Sigmoid colon (tissue), 7 donors: ENCODE results near the gene MGAT1. TPM values are rescaled to one million over a fixed set of nuclear protein-coding genes. Genes with fewer than 3 reads are reported as not detected.
"Not testable (repeated sequence)": the region's sequence is repeated elsewhere in the genome, so short reads cannot be mapped to it uniquely, and the experiment has no call there.

Experiments
- DNase-seq: peaks from one replicate; pipeline ENCODE4 v3.0.0-alpha.2; 2019
- H3K27ac ChIP-seq, 4 donors: fragments of 200-600 bp; sonication (generic); one replicate each; pipeline ENCODE4 v1.5.1; 2016 to 2019; ENCODE audit warnings: mild to moderate bottlenecking in 1 of 4
- H3K27me3 ChIP-seq, 3 donors: fragments of 200-600 bp; sonication (generic); one replicate each; pipeline ENCODE4 v1.5.1; 2019; ENCODE audit warnings: mild to moderate bottlenecking in 1 of 3
- H3K36me3 ChIP-seq, 4 donors: fragments of 200-600 bp; sonication (generic); one replicate each; pipeline ENCODE4 v1.5.1; 2016 to 2019
- H3K4me1 ChIP-seq, 4 donors: fragments of 200-600 bp; sonication (generic); one replicate each; pipeline ENCODE4 v1.5.1; 2017 to 2019
- H3K4me3 ChIP-seq, 4 donors: fragments of 200-600 bp; sonication (generic); one replicate each; pipeline ENCODE4 v1.5.1; 2017 to 2019; ENCODE audit warnings: mild to moderate bottlenecking in 2 of 4, moderate library complexity in 1 of 4
- H3K9me3 ChIP-seq, 4 donors: fragments of 200-600 bp in 3 of 4; sonication (generic) in 3 of 4; one replicate each; pipeline versions ENCODE4 v1.5.1 to v1.6.1; 2013 to 2019
- CTCF ChIP-seq, 4 experiments: fragments of 450-650 bp in 3 of 4; fragments of 200-600 bp in 1 of 4; IDR thresholded peaks; one replicate each; pipeline ENCODE4 v1.5.1; 2016 to 2019; ENCODE audit warnings: antibody characterized with exemption in 4 of 4, mild to moderate bottlenecking in 3 of 4, moderate library complexity in 2 of 4
- EP300 ChIP-seq, 4 donors: sonication (generic); formaldehyde crosslinking; IDR thresholded peaks; one replicate each; pipeline ENCODE4 v1.6.1; 2017; ENCODE audit warnings: antibody characterized with exemption in 4 of 4
- POLR2A ChIP-seq, 2 donors: fragments of 450-650 bp; IDR thresholded peaks; one replicate each; pipeline ENCODE4 v1.6.1; 2016; ENCODE audit warnings: antibody characterized with exemption in 2 of 2, mild to moderate bottlenecking in 2 of 2, moderate library complexity in 2 of 2
- POLR2AphosphoS5 ChIP-seq, 4 donors: sonication (generic); formaldehyde crosslinking; IDR thresholded peaks; one replicate each; pipeline ENCODE4 v1.6.1; 2017; ENCODE audit warnings: antibody characterized with exemption in 4 of 4
- WGBS, 2 donors: extraction: QIAGEN DNeasy Blood & Tissue Kit; methylation state at CpG; one replicate each; pipeline ENCODE4 v1.1.7; 2013; 5-methylcytosine and 5-hydroxymethylcytosine counted together
- intact Hi-C: fragments of 100-400 bp; cut with DNase I; formaldehyde crosslinking; loops from one replicate; pipeline ENCODE4 v1.15.1; 2023
- polyA plus RNA-seq, 3 donors: library from polyadenylated mRNA; stranded (reverse); fragments of 200-250 nt; gene quantifications; one replicate each; pipeline ENCODE4 v1.2.3, GENCODE V29; 2013
- total RNA-seq, 4 donors: library from RNA; depleted of rRNA; stranded (reverse); fragments of >200 nt; gene quantifications; one replicate each; pipeline ENCODE4 v1.1.0, GENCODE V29; 2016
- donor health status: healthy with polysubstance abuse.
- donor health status: Bipolar disorder and iron deficiency.
- donor health status: healthy.

Gene MGAT1
- total and polyA plus RNA-seq, 7 donors: 41.4 to 149 (median 105) TPM

GRCh38 chr5:180783340-180784052 is 19.1 kb downstream of the MGAT1 start:
- Histone ChIP-seq H3K9me3 (no peaks in the 10 kb centered on the region), H3K27me3 (no peaks in the 10 kb centered on the region), H3K27ac (no peak overlapping the region), H3K4me3 (no peak overlapping the region), H3K36me3 (peaks cover 0 to 5% (median 0%) of the 10 kb centered on the region in 4 donors), H3K4me1 (peaks cover 0 to 43% (median 35%) of the 10 kb centered on the region in 4 donors)
- WGBS, 2 donors: 76 to 83% methylated on average over 12 of the region's 12 CpGs
- no peak for DNase-seq
- intact Hi-C loops: loop anchor here (1.0 to 2.0 kb wide), 2 partner anchors 49 to 375 kb away; no protein-coding TSS in a partner anchor
- no peak for TF ChIP-seq POLR2AphosphoS5 (IDR thresholded peaks at IDR 0.05)
- no peak for TF ChIP-seq POLR2A (IDR thresholded peaks at IDR 0.05)
- no peak for TF ChIP-seq EP300 (IDR thresholded peaks at IDR 0.05)

- no peak for DNase-seq
- intact Hi-C loops: no loop called here
- H3K9me3 ChIP-seq: no peaks in the 10 kb centered on the region
These were observed 19.9 kb downstream of the MGAT1 start for GRCh38 chr5:180782748-180783147.

GRCh38 chr5:180781900-180782326 is 20.7 kb downstream of the MGAT1 start:
- H3K27me3 ChIP-seq, H3K9me3 ChIP-seq, DNase-seq, H3K36me3 ChIP-seq, H3K27ac ChIP-seq, H3K4me3 ChIP-seq, intact Hi-C loops: not testable (repeated sequence)
- H3K4me1 ChIP-seq: peaks cover 0 to 29% (median 23%) of the 10 kb centered on the region in 4 donors
- 86 to 95% methylated on average over 14 of the region's 14 CpGs for WGBS, 2 donors

More at GRCh38 chr5:180782748-180783147, 19.9 kb downstream of the MGAT1 start:
- no peak for TF ChIP-seq POLR2A (IDR thresholded peaks at IDR 0.05)
- no peak for TF ChIP-seq POLR2AphosphoS5 (IDR thresholded peaks at IDR 0.05)
- no peak for TF ChIP-seq CTCF (IDR thresholded peaks at IDR 0.05)
- TF ChIP-seq EP300 (IDR thresholded peaks at IDR 0.05): no peak
- Histone ChIP-seq H3K27ac (no peak overlapping the region), H3K4me1 (peaks cover 0 to 37% (median 32%) of the 10 kb centered on the region in 4 donors), H3K4me3 (no peak overlapping the region), H3K27me3 (no peaks in the 10 kb centered on the region), H3K36me3 (no peaks in the 10 kb centered on the region)
- 82 to 93% methylated on average over 2 of the region's 2 CpGs for WGBS, 2 donors

- 86 to 89% methylated on average over 10 of the region's 10 CpGs for WGBS, 2 donors
- Histone ChIP-seq H3K27ac (no peak overlapping the region), H3K27me3 (no peaks in the 10 kb centered on the region), H3K4me1 (peaks cover 0 to 11% (median 5%) of the 10 kb centered on the region in 4 donors), H3K9me3 (no peaks in the 10 kb centered on the region), H3K36me3 (no peaks in the 10 kb centered on the region), H3K4me3 (no peak overlapping the region)
- no peak for TF ChIP-seq CTCF (IDR thresholded peaks at IDR 0.05)
- intact Hi-C loops: no loop called here
- no peak for DNase-seq
These were observed 22.5 kb downstream of the MGAT1 start for GRCh38 chr5:180779985-180780610.

- intact Hi-C loops: no loop called here
- Histone ChIP-seq H3K4me1 (no peaks in the 10 kb centered on the region), H3K27ac (no peak overlapping the region), H3K4me3 (no peak overlapping the region), H3K9me3 (peaks cover 0 to 2% (median 0%) of the 10 kb centered on the region in 4 donors), H3K36me3 (no peaks in the 10 kb centered on the region), H3K27me3 (no peaks in the 10 kb centered on the region)
- 93% methylated on average over 1 of the region's 1 CpG for WGBS, 2 donors
- DNase-seq: no peak
- no peak for TF ChIP-seq EP300 (IDR thresholded peaks at IDR 0.05)
- no peak for TF ChIP-seq POLR2AphosphoS5 (IDR thresholded peaks at IDR 0.05)
- TF ChIP-seq CTCF (IDR thresholded peaks at IDR 0.05): no peak
- no peak for TF ChIP-seq POLR2A (IDR thresholded peaks at IDR 0.05)
These were observed 25.1 kb downstream of the MGAT1 start for GRCh38 chr5:180777475-180777874.
